GM21737 (cell line): ENCODE results near the gene ZSWIM1.
"Not testable (repeated sequence)": the region's sequence is repeated elsewhere in the genome, so short reads cannot be mapped to it uniquely, and the experiment has no call there.

Experiments
- ATAC-seq: cut with Tn5 transposase; IDR thresholded peaks from one replicate; pipeline ENCODE4 v1.9.1; 2021; ENCODE audit warnings: mild to moderate bottlenecking, moderate library complexity; ENCODE audit not compliant: unreplicated experiment

ZSWIM1 gene

GRCh38 chr20:45887346-45887715 is 6.3 kb downstream of the ZSWIM1 start, which contains the start of gene SPATA25:
Gene SPATA25, minus strand, starts transcription at chr20:45887622. Its CDS starts 32 bp downstream, at chr20:45887590.
- no peak for ATAC-seq

DNA sequence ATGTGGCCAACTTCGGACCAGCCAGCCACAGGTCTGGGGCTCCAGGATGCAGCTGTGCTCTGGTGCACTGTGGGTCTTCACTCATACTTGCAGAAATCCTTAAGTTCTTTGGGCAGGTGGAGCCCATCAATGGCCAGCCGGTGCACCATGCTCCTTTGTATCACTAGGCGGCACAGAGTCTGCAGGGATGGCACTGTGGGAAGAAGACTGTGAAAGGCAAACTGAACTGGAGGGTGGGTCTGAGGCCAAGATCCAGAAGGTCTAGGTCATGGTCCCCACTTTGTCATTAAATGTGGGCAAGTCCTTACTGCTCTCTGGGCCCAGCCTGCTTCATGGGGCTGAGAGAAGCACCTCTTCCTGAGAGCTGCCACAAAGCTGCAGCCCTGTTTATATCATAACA is 7.7 kb downstream of the ZSWIM1 start:
- no peak for ATAC-seq

DNA sequence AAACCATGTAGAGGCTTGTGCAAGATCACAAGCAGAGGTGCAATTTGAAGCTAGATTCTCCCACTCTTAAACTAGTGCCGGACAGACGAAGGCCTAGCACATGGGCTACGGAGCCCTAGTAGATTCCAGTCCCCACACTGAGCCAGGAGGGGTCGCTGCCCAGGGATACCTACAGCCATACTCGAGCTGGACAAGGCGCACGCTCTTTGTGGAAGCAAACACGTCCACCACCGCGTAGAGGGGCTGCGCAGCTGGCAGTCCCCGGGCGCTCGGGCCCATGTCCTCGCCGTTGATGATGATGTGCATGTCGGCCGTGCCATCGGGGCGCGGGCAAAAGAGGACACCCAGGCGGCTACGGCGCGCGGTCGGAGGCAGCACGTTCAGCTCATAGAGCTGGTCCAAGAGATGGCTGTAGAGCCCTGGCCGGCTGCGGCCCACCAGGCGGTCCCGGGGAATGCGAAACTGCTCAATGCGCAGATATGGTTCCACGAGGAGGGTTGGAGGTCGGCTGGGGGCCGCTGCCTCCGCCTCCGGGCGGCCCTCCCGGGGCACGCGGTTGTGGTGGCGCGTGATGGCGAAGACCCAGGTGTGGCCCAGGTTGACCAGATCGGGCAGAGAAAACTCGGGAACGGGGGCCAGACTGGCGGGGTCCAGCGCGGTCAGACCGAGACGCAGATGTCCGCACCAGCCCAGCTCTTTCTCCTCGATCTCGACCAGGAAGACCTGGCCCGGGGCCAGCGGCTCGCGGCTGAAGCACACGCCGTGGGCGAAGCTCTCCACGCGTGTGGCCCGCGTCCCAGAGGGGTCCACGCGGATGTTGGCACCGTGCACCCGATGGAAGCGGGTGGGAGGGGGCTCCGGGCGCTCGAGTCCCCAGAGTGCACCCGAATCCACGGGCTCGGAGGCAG is 9.3 kb downstream of the ZSWIM1 start:
- no peak for ATAC-seq

DNA sequence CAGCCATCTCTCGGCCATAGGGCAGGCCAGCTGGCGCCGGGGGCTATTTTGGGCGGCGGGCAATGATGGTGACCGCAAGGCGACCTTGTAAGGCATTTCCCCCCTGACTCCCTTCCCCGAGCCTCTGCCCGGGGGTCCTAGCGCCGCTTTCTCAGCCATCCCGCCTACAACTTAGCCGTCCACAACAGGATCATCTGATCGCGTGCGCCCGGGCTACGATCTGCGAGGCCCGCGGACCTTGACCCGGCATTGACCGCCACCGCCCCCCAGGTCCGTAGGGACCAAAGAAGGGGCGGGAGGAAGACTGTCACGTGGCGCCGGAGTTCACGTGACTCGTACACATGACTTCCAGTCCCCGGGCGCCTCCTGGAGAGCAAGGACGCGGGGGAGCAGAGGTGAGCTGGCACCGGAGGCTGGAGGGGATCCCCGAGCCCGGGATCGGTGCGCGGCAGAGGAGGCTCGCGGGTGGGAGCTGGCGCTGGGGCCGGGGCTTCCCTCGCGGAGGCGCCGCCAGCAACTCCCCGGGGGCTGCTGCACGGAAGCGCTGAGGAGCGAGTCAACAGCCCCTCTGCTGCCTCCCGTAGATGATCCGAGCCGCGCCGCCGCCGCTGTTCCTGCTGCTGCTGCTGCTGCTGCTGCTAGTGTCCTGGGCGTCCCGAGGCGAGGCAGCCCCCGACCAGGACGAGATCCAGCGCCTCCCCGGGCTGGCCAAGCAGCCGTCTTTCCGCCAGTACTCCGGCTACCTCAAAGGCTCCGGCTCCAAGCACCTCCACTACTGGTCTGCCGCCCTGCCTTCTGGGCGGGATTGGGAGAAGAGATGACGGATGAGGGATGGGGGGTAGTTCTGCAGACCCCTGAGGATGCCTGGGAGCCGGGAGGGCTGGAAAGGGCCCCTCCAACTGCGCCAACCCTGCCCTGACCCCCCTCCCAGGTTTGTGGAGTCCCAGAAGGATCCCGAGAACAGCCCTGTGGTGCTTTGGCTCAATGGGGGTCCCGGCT is 10.3 kb downstream of the ZSWIM1 start, which contains the start of the genes CTSA and NEURL2:
Gene CTSA (plus strand): TSS at position 351 of the 999 bp plus-strand sequence. CDS start 234 bp downstream, at position 585.
Gene NEURL2 (minus strand): TSS at position 224 of the 999 bp plus-strand sequence. CDS start 217 bp downstream, at position 7.
- peak; percentile 62 for ATAC-seq

DNA sequence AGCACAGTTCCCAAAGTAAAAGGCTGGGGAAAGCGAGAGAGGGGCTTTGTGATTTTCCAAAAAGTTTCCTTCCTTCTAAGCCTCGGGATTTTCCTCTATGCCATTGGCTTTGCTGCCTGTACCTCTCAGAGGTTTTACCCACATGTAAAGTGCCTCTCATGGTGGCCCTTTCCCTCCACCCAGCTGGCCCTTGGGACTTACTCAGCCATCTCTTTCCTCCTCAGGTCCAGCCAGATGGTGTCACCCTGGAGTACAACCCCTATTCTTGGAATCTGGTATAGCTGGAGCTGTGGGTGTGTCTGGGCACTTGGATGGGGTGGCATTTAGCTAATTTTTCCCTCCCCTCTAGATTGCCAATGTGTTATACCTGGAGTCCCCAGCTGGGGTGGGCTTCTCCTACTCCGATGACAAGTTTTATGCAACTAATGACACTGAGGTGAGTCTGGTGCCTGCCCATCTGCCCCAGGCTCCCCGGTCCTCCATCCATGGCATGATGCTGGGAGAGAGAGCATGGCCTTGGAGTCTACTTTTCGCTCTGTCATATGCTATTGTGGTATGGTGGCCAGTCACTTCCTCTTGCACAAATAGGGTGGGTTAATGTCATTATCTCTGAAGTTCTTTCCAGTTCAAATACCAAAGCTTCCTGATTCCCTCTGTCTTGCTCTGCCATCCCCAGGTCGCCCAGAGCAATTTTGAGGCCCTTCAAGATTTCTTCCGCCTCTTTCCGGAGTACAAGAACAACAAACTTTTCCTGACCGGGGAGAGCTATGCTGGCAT is 11.2 kb downstream of the ZSWIM1 start:
- no peak for ATAC-seq

GRCh38 chr20:45892828-45893500 is 11.9 kb downstream of the ZSWIM1 start:
- no peak for ATAC-seq

GRCh38 chr20:45893831-45894230 is 12.8 kb downstream of the ZSWIM1 start:
- no peak for ATAC-seq

GRCh38 chr20:45894797-45895196 is 13.8 kb downstream of the ZSWIM1 start:
- no peak for ATAC-seq

DNA sequence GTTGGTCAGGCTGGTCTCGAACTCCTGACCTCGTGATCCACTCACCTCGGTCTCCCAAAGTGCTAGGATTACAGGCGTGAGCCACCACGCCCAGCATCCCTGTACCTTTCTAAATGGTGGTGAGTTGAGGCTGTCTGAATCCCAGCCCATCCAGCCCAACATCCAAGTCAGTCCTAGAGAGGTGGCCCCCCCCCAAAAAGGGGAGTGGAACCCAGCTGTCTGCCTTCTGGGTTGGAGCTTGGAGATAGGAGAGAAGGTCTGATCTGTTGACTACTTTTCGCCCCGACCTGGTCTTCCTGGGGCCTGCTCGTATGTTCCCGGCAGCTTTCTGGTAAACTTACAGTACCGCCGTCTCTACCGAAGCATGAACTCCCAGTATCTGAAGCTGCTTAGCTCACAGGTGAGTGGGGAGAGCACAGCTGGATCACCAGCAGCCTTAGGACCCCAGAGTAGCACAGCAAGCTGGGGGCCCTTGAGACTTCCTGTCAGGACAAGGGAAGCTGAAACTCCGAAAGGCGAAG is 15.7 kb downstream of the ZSWIM1 start:
- no peak for ATAC-seq

DNA sequence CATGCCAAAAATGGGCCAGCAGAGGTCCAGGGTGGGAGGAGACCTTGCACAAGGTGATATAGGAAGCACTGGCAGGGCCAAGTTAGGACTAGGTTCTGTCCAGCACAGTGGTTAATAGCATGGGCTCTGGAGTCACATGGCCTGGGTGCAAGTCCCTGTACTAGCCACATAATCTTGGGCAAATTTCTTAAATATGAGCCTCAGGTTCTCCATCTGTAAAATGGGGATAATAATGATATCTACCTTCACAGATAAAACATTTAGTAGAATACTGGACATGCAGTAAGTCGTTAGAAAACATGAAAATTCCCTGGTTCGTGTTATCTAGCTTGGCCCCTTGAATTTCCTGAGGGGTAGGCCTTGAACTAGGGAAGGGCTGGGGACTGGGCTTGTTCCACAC is 16.3 kb downstream of the ZSWIM1 start:
- ATAC-seq = no peak

- ATAC-seq = no peak
Measured at GRCh38 chr20:45897692-45898091, 16.7 kb downstream of the ZSWIM1 start.

GRCh38 chr20:45898285-45898684 is 17.3 kb downstream of the ZSWIM1 start:
- no peak for ATAC-seq

DNA sequence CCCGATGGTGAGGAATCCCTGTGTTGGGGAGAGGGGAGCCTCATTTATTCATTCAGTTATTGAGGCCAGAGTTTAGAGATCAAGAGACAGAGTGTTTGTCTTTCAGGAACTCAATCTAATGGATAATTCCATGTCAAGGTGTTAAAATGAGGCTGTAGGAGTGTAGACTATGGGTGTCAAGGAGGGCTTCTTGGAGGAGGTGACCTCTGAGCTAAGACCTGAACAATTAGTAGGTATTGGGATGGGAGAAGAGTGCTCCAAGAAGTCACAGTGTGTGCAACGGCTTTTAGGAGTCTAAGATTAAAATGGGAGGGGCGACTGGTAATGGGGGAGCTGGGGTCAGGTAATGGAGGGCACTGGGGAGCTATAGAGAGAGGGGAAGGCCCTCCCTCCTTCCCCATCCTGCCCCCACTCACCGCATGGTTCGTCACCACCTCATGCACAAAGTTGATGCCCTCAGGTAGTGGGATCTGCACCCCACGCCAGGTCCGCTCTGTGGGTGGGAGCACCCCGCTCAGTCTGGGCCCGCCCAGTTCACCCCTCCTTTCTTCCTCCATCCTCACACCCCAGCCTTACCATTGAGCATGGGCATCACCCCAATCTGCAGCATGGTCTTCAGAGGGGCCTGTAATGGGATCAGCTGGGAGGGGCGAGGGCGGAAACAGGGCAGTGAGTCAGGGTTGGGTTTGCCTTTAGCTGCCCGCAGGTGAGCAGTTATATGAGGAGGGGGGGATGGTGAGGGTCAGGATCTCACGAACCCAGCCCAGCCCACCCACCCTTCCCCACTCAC is 18.2 kb downstream of the ZSWIM1 start:
- no peak for ATAC-seq

DNA sequence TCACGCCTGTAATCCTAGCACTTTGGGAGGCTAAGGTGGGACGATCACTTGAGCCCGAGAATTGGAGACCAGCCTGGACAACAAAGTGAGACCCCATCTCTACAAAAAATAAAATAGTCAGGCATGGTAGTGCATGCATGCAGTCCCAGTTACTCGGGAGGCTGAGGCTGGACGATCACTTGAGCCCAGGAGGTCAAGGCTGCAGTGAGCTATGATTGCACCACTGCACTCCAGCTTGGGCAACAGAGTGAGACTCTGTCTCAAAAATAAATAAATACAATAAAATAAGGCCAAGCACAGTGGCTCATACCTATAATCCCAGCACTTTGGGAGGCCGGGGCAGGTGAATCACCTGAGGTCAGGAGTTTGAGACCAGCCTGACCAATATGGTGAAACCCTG is 20.3 kb downstream of the ZSWIM1 start:
- not testable (repeated sequence) for ATAC-seq

DNA sequence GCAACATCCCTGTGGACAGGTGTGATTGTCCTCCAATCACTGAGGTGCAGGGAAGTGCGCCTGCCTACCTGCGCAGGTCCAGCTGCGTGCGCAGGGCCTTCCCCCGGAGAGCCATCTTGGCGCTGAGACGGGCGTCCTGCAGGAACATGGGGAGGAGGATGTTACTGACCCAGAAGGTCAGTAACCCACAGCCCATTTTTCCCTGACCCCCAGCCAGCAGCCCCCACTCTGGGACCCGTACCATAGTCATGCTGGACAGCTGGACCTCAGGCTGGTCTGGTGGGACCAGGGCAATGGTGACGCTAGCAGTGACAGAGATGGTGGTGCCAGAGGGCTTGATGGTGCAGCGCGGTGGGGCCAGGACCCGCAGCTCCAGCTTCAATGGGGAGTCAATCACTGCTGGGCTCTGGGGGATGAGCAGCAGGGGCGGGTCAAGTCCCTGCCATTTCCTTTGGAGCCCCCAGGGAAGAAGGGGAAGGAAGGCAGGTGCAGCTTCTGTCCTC is 21.2 kb downstream of the ZSWIM1 start:
- ATAC-seq = no peak

GRCh38 chr20:45904583-45905504 is 23.8 kb downstream of the ZSWIM1 start:
- no peak for ATAC-seq

DNA sequence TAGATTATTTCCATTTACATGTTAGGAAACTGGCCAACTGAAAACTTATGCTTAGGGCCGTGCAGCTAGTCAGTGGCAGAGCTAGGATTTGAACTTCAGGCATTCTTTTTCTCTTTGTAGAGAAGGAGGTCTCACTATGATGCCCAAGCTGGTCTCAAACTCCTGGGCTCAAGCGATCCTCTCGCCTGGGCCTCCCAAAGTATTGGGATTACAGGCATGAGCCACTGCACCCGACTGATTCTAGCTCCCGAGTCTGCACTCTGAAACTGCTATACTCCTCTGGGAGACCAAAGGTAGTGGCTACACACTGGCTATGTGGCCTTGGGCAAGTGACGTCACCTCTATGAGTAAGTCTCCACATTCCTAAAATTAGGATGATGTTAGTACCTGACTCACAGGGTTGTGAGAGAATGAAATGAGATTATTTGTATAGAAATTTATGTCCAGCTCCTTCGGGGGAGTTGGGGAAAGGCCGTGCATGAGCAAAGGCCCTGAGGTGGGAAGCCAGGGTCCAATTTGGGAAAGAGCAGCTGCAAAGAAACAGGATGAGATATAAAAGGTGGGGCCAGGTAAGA is 24.6 kb downstream of the ZSWIM1 start:
- ATAC-seq = no peak
